CD4-positive, alpha-beta T cell treated with Interleukin-12 subunit alpha and Interleukin-12 subunit beta, for 1 hour (primary cell): Measurements from ENCODE around the gene KIAA0513.
"Not testable (repeated sequence)": the region's sequence is repeated elsewhere in the genome, so short reads cannot be mapped to it uniquely, and the experiment has no call there.

Experiments used
- DNase-seq: peaks from one replicate; pipeline ENCODE4 v3.0.0-alpha.2; 2020

The KIAA0513 gene

GRCh38 chr16:85093705-85094104, 66.1 kb downstream of the KIAA0513 start:
- no peak for DNase-seq

- no peak for DNase-seq
Measured at GRCh38 chr16:85094176-85094805, 66.7 kb downstream of the KIAA0513 start.

GRCh38 chr16:85094812-85095211, 67.2 kb downstream of the KIAA0513 start:
- DNase-seq, result no peak

GRCh38 chr16:85096921-85097320, 69.3 kb downstream of the KIAA0513 start:
- DNase-seq, result no peak

GRCh38 chr16:85098565-85098964, 71.0 kb downstream of the KIAA0513 start:
- no peak for DNase-seq

GRCh38 chr16:85100265-85100664, 72.7 kb downstream of the KIAA0513 start:
- DNase-seq, result no peak

GRCh38 chr16:85101956-85102630, 74.5 kb downstream of the KIAA0513 start:
- no peak for DNase-seq

- DNase-seq, result no peak
Measured at GRCh38 chr16:85103114-85104079, 75.8 kb downstream of the KIAA0513 start.

- DNase-seq, result no peak
Measured at GRCh38 chr16:85104147-85104546, 76.6 kb downstream of the KIAA0513 start.

GRCh38 chr16:85104821-85105391, 77.3 kb downstream of the KIAA0513 start:
- DNase-seq, result peak; percentile 46

GRCh38 chr16:85105475-85105874, 77.9 kb downstream of the KIAA0513 start:
- DNase-seq, result no peak

- DNase-seq, result no peak
Measured at GRCh38 chr16:85107083-85107482, 79.5 kb downstream of the KIAA0513 start.

- DNase-seq, result no peak
Measured at GRCh38 chr16:85107532-85107931, 79.9 kb downstream of the KIAA0513 start.

- no peak for DNase-seq
Measured at GRCh38 chr16:85110105-85110504, 82.5 kb downstream of the KIAA0513 start.

GRCh38 chr16:85111184-85111583, 83.6 kb downstream of the KIAA0513 start:
- no peak for DNase-seq

- no peak for DNase-seq
Measured at GRCh38 chr16:85112364-85112763, 84.8 kb downstream of the KIAA0513 start, which contains the start of gene CIBAR2. CIBAR2 (minus strand) TSS chr16:85112472; CDS start chr16:85112352, 120 bp downstream.

- no peak for DNase-seq
Measured at GRCh38 chr16:85113168-85113733, 85.7 kb downstream of the KIAA0513 start.

GRCh38 chr16:85113913-85114312, 86.3 kb downstream of the KIAA0513 start:
- DNase-seq, result no peak

- peak; percentile 78 for DNase-seq
Measured at GRCh38 chr16:85114909-85115567, 87.4 kb downstream of the KIAA0513 start.

GRCh38 chr16:85117418-85117817, 89.8 kb downstream of the KIAA0513 start:
- DNase-seq, result no peak

GRCh38 chr16:85120006-85120340, 92.4 kb downstream of the KIAA0513 start:
- DNase-seq, result no peak

- not testable (repeated sequence) for DNase-seq
Measured at GRCh38 chr16:85123441-85123840, 95.8 kb downstream of the KIAA0513 start.
